Measurements from ENCODE around the gene XPO5.

DNA sequence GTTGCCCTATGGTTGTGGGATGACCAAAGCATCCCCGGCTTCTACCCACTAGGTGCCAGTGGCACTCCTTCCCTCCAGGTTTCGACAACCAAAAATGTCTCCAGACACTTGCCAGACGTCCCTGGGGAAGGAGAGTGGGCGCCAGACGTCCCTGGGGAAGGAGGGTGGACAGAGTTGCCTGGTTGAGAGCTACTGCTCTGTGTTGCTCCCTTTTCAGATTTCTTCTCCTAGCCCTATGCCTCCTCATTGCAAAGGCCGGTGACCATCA, 78.8 kb downstream of the XPO5 start:
- TF ChIP-seq, protein P1, sequence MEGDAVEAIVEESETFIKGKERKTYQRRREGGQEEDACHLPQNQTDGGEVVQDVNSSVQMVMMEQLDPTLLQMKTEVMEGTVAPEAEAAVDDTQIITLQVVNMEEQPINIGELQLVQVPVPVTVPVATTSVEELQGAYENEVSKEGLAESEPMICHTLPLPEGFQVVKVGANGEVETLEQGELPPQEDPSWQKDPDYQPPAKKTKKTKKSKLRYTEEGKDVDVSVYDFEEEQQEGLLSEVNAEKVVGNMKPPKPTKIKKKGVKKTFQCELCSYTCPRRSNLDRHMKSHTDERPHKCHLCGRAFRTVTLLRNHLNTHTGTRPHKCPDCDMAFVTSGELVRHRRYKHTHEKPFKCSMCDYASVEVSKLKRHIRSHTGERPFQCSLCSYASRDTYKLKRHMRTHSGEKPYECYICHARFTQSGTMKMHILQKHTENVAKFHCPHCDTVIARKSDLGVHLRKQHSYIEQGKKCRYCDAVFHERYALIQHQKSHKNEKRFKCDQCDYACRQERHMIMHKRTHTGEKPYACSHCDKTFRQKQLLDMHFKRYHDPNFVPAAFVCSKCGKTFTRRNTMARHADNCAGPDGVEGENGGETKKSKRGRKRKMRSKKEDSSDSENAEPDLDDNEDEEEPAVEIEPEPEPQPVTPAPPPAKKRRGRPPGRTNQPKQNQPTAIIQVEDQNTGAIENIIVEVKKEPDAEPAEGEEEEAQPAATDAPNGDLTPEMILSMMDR (IDR thresholded peaks at IDR 0.05) = no peak
- TF ChIP-seq POLR2A (IDR thresholded peaks at IDR 0.05) = no peak

Measured in adrenal gland (tissue), 5 donors.